ENCODE measurements around the gene JARID2. TPM values are rescaled to one million over a fixed set of nuclear protein-coding genes. Genes with fewer than 3 reads are reported as not detected.
A peak's percentile ranks its signal among the peaks of the same experiment; 100 is the strongest.

Gene JARID2
- total RNA-seq, 4 donors from 2014 or later, result 6.6 to 8.1 (median 7.5) TPM

DNA sequence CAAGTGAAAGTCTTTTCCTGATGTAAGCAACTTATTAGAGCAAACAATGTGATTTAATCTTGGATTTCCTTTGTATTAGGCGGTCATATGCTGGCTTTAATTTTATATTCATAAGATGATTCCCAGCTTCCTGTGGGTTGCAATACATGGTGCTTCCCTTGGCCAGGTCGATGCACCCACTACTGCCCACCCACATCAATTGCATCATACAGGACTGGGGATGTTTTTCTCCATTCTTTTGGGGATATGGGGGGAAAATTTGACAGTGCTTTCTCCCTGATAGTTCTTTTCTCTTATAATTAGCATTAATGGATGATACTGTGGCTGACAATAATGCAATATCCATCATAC, 187.6 kb downstream of the JARID2 start:
- intact Hi-C loops (cut with DNase I), result no loop called here
- DNase-seq, result no peak
- H3K36me3 ChIP-seq, result no peaks in the 10 kb centered on the region
- 67 to 74% methylated on average over 2 of the region's 2 CpGs for WGBS, 2 donors
- no peaks in the 10 kb centered on the region for H3K9me3 ChIP-seq
- no peak overlapping the region for H3K4me3 ChIP-seq (replicated peaks in 1 of 3)
- H3K27ac ChIP-seq, result no peak overlapping the region
- H3K27me3 ChIP-seq, result no peaks in the 10 kb centered on the region
- H3K4me1 ChIP-seq, result peaks cover 24 to 37% of the 10 kb centered on the region in 2 donors
- no peak for TF ChIP-seq POLR2A (IDR thresholded peaks at IDR 0.05)
- TF ChIP-seq, protein P1, sequence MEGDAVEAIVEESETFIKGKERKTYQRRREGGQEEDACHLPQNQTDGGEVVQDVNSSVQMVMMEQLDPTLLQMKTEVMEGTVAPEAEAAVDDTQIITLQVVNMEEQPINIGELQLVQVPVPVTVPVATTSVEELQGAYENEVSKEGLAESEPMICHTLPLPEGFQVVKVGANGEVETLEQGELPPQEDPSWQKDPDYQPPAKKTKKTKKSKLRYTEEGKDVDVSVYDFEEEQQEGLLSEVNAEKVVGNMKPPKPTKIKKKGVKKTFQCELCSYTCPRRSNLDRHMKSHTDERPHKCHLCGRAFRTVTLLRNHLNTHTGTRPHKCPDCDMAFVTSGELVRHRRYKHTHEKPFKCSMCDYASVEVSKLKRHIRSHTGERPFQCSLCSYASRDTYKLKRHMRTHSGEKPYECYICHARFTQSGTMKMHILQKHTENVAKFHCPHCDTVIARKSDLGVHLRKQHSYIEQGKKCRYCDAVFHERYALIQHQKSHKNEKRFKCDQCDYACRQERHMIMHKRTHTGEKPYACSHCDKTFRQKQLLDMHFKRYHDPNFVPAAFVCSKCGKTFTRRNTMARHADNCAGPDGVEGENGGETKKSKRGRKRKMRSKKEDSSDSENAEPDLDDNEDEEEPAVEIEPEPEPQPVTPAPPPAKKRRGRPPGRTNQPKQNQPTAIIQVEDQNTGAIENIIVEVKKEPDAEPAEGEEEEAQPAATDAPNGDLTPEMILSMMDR (IDR thresholded peaks at IDR 0.05), result no peak

DNA sequence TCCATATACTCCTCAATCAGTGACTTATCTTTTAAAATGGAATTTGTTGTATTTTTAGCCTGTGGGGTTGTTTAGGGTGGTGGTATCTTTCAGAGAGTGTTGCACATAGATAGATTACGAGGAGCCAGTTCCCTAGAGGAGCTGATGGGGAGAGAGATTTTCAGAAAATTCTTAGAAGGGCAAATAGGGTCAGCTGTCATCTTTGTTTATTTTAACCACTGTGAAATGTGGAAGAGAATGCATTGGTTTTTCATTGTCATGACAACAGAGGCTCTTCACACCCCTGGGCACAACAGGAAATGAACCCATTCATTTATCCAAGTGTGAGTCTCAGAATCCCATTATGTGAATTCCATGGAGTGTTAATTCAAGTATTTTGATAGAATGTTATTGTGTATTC, 188.4 kb downstream of the JARID2 start:
- intact Hi-C loops (cut with DNase I), result no loop called here

DNA sequence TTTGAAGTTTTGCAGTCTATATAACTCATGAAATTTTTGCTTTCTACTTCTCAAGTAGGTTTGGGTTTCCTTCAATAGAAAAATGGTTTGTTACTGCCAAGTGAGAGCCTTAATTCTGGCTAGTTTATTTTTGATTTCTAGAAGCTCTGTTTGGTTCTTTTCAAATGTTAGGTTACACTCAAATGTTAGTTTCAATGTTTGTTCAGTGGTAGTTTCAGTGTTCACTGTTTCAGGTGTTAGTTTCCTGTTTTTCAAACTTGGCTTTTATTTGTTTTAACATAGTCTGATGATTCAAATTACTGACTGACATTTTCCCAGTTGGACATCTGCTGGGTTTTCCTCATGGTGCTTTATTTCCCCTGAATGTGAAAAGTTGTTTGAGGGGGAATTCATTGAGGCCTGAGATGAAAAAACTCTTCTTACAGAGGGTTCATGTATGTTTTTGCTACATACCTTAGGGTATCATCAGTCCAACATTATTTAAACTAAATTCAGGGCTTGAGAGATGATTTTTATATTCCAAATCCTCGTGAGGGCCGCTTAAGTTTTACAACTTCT, 189.0 kb downstream of the JARID2 start:
- Histone ChIP-seq H3K27me3 (no peaks in the 10 kb centered on the region), H3K4me3 (replicated peaks in 1 of 3) (no peak overlapping the region), H3K36me3 (no peaks in the 10 kb centered on the region), H3K27ac (no peak overlapping the region), H3K4me1 (peaks cover 28 to 37% of the 10 kb centered on the region in 2 donors), H3K9me3 (no peaks in the 10 kb centered on the region)
- intact Hi-C loops (cut with DNase I), result no loop called here
- no peak for DNase-seq
- WGBS, 2 donors, result 99 to 100% methylated on average over 2 of the region's 2 CpGs
- TF ChIP-seq, protein P1 (IDR thresholded peaks at IDR 0.05), result no peak
- TF ChIP-seq POLR2A (IDR thresholded peaks at IDR 0.05), result no peak

More for the DNA sequence above, 188.4 kb downstream of the JARID2 start:
- TF ChIP-seq, protein P1 (IDR thresholded peaks at IDR 0.05), result no peak
- no peak for TF ChIP-seq POLR2A (IDR thresholded peaks at IDR 0.05)
- no peak overlapping the region for H3K27ac ChIP-seq
- DNase-seq, result no peak
- H3K9me3 ChIP-seq, result no peaks in the 10 kb centered on the region
- no peak overlapping the region for H3K4me3 ChIP-seq (replicated peaks in 1 of 3)
- no peaks in the 10 kb centered on the region for H3K27me3 ChIP-seq
- H3K4me1 ChIP-seq, result peaks cover 24 to 37% of the 10 kb centered on the region in 2 donors
- no peaks in the 10 kb centered on the region for H3K36me3 ChIP-seq
- 94 to 95% methylated on average over 1 of the region's 1 CpG for WGBS, 2 donors

DNA sequence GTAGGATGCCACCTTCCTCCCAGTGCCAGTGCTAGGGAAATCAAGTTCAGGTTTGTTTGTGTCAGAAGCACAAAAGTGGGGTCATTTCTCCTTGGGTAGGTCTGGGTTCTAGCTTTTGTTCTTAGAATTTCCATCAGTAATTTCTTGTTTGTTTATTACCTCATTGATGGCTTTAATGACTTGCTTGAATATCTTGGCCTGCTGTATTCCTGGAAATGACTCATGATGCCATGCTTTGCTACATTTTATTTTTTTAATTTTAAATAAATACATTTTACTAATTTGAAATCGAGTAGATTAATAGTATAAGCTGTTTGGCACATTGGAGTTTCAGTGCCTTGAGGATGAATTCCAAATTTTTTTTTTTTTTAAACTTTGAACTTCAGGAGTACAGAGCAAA, 189.6 kb downstream of the JARID2 start:
- no peak for TF ChIP-seq POLR2A (IDR thresholded peaks at IDR 0.05)
- TF ChIP-seq, protein P1 (IDR thresholded peaks at IDR 0.05), result no peak
- Histone ChIP-seq H3K36me3 (no peaks in the 10 kb centered on the region), H3K4me1 (peaks cover 27 to 37% of the 10 kb centered on the region in 2 donors), H3K9me3 (no peaks in the 10 kb centered on the region), H3K27me3 (no peaks in the 10 kb centered on the region), H3K4me3 (replicated peaks in 1 of 3) (no peak overlapping the region), H3K27ac (no peak overlapping the region)
- no peak for DNase-seq
- 69 to 81% methylated on average over 1 of the region's 1 CpG for WGBS, 2 donors
- intact Hi-C loops (cut with DNase I), result no loop called here

DNA sequence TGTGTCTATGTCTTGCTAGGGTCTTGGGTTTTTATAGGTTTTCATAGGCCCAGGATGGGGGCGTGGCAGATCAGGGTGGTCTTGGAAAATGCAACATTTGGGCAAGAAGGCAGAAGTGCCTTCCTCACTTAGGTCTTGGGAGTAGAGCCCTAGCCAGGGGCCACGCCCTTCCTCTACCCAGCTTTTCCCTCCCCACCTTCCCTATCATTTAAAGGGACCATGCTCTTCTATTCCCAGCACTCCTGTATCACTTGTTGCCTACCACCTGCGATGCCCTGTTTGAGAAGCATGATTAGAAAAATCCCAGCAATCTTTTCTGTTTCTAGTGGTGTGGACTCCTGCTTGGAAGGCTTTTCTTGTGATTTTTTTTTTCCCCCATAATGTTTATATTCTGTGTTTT, 190.6 kb downstream of the JARID2 start:
- Histone ChIP-seq H3K4me3 (replicated peaks in 1 of 3) (no peak overlapping the region), H3K27ac (no peak overlapping the region), H3K36me3 (no peaks in the 10 kb centered on the region), H3K27me3 (no peaks in the 10 kb centered on the region), H3K9me3 (no peaks in the 10 kb centered on the region), H3K4me1 (peaks cover 22 to 39% of the 10 kb centered on the region in 2 donors)
- DNase-seq, result peak in 1 of 2 donors; percentile 15
- intact Hi-C loops (cut with DNase I), result no loop called here
- WGBS, 2 donors, result 58 to 71% methylated on average over 3 of the region's 3 CpGs
- TF ChIP-seq POLR2A (IDR thresholded peaks at IDR 0.05), result no peak
- TF ChIP-seq, protein P1 (IDR thresholded peaks at IDR 0.05), result no peak

All from thyroid gland (tissue), 4 donors.